ACHN (cell line): ENCODE measurements around the gene KLHL15.
"Not testable (repeated sequence)": the region's sequence is repeated elsewhere in the genome, so short reads cannot be mapped to it uniquely, and the experiment has no call there.

ENCODE experiments used
- DNase-seq: peaks from one replicate; pipeline ENCODE4 v3.0.0-alpha.2; 2015
- in situ Hi-C: cut with HindIII; loops from 2 replicates; pipeline ENCODE4 v1.10.0; 2017; ENCODE audit warnings: low sequenced_read_pairs, low pct_ligation_motif_present, low pct_unique_long_range_greater_than_20kb

KLHL15 gene

GRCh38 chrX:24027086-24027485 lies at the start of gene KLHL15:
TSS of gene KLHL15 (minus strand) at chrX:24027186. CDS start at chrX:24006693, 20,493 bp downstream.
- in situ Hi-C loops, result no loop called here
- no peak for DNase-seq

- in situ Hi-C loops, result no loop called here
- no peak for DNase-seq
Observed at GRCh38 chrX:24069877-24070276, 42.9 kb upstream of the KLHL15 start.

GRCh38 chrX:24063488-24063887 lies 36.5 kb upstream of the KLHL15 start:
- in situ Hi-C loops, result no loop called here
- DNase-seq, result no peak

GRCh38 chrX:24055043-24055356 lies 28.0 kb upstream of the KLHL15 start:
- DNase-seq, result no peak
- in situ Hi-C loops, result no loop called here

- DNase-seq, result peak; percentile 87
- in situ Hi-C loops, result no loop called here
Observed at GRCh38 chrX:24054182-24055042, 27.4 kb upstream of the KLHL15 start, which contains the start of gene EIF2S3. TSS of gene EIF2S3 (plus strand) at chrX:24054956. CDS start at chrX:24054969, 13 bp downstream.

- DNase-seq, in situ Hi-C loops: not testable (repeated sequence)
Observed at GRCh38 chrX:24050522-24051318, 23.7 kb upstream of the KLHL15 start.

- DNase-seq, in situ Hi-C loops: not testable (repeated sequence)
Observed at GRCh38 chrX:24049643-24050042, 22.7 kb upstream of the KLHL15 start.

GRCh38 chrX:24046060-24046459 lies 19.1 kb upstream of the KLHL15 start:
- DNase-seq, in situ Hi-C loops: not testable (repeated sequence)

- DNase-seq, result no peak
- in situ Hi-C loops, result no loop called here
Observed at GRCh38 chrX:24037729-24038128, 10.7 kb upstream of the KLHL15 start.

GRCh38 chrX:24034485-24034884 lies 7.5 kb upstream of the KLHL15 start:
- no peak for DNase-seq
- in situ Hi-C loops, result no loop called here

GRCh38 chrX:24030597-24030996 lies 3.6 kb upstream of the KLHL15 start:
- no peak for DNase-seq
- in situ Hi-C loops, result no loop called here

GRCh38 chrX:24027985-24028384 lies 999 bp upstream of the KLHL15 start:
- in situ Hi-C loops, result no loop called here
- no peak for DNase-seq

GRCh38 chrX:24026432-24026831 lies 554 bp downstream of the KLHL15 start:
- in situ Hi-C loops, result no loop called here
- no peak for DNase-seq

- in situ Hi-C loops, result no loop called here
- peak; percentile 12 for DNase-seq
Observed at GRCh38 chrX:24025741-24026403, 1.1 kb downstream of the KLHL15 start.

GRCh38 chrX:24024819-24025740 lies 1.9 kb downstream of the KLHL15 start:
- in situ Hi-C loops, result no loop called here
- DNase-seq, result peak; percentile 83

GRCh38 chrX:24023972-24024669 lies 2.9 kb downstream of the KLHL15 start:
- in situ Hi-C loops, result no loop called here
- DNase-seq, result peak; percentile 13

GRCh38 chrX:24023544-24023943 lies 3.4 kb downstream of the KLHL15 start:
- no peak for DNase-seq
- in situ Hi-C loops, result no loop called here
